KMS-11 (cell line): ENCODE measurements around the gene TTLL4.
A peak's percentile ranks its signal among the peaks of the same experiment; 100 is the strongest.

Source experiments
- H2AFZ ChIP-seq: fragments of 200-600 bp; sonication (generic); 2 replicates; pipeline ENCODE4 v1.6.1; 2016; ENCODE audit warnings: antibody characterized with exemption, mixed run types, low read depth
- H3K27ac ChIP-seq: fragments of 200-600 bp; sonication (generic); 2 replicates; pipeline ENCODE4 v1.6.1; 2016; ENCODE audit warnings: mild to moderate bottlenecking, mixed run types
- H3K27me3 ChIP-seq: fragments of 200-600 bp; sonication (generic); 2 replicates; pipeline ENCODE4 v1.6.1; 2017; ENCODE audit warnings: mild to moderate bottlenecking, low read depth, mixed run types, moderate library complexity; ENCODE audit not compliant: insufficient read depth
- H3K36me3 ChIP-seq: fragments of 200-600 bp; sonication (generic); 2 replicates; pipeline ENCODE4 v1.6.1; 2017; ENCODE audit warnings: mild to moderate bottlenecking, mixed run types; ENCODE audit not compliant: insufficient read depth
- H3K4me1 ChIP-seq: fragments of 200-600 bp; sonication (generic); 2 replicates; pipeline ENCODE4 v1.6.1; 2016; ENCODE audit warnings: mild to moderate bottlenecking, low read depth, mixed run types; ENCODE audit not compliant: poor library complexity, severe bottlenecking
- H3K4me2 ChIP-seq: fragments of 200-600 bp; sonication (generic); 2 replicates; pipeline ENCODE4 v1.7.0; 2016; ENCODE audit warnings: mild to moderate bottlenecking, mixed run types
- H3K4me3 ChIP-seq: fragments of 200-600 bp; sonication (generic); IDR thresholded peaks from 2 replicates; pipeline ENCODE4 v1.6.1; 2017; ENCODE audit warnings: low read depth, low read length, mixed read lengths; ENCODE audit not compliant: insufficient read depth
- H3K79me2 ChIP-seq: fragments of 200-600 bp; sonication (generic); 2 replicates; pipeline ENCODE4 v1.6.1; 2016; ENCODE audit warnings: low read depth, mixed run types; ENCODE audit not compliant: insufficient read depth
- H3K9ac ChIP-seq: fragments of 200-600 bp; sonication (generic); 2 replicates; pipeline ENCODE4 v1.6.1; 2016; ENCODE audit warnings: mild to moderate bottlenecking, mixed run types
- H4K20me1 ChIP-seq: fragments of 200-600 bp; sonication (generic); 2 replicates; pipeline ENCODE4 v1.6.1; 2016; ENCODE audit warnings: mild to moderate bottlenecking, mixed run types; ENCODE audit not compliant: insufficient read depth
- TF ChIP-seq, protein P1 (sequence below): fragments of 200-600 bp; sonication (generic); conservative IDR thresholded peaks from 2 replicates; pipeline ENCODE4 v1.6.1; 2017; ENCODE audit warnings: low read depth, mild to moderate bottlenecking, antibody characterized with exemption, low read length, moderate library complexity, mixed read lengths

The TTLL4 gene

DNA sequence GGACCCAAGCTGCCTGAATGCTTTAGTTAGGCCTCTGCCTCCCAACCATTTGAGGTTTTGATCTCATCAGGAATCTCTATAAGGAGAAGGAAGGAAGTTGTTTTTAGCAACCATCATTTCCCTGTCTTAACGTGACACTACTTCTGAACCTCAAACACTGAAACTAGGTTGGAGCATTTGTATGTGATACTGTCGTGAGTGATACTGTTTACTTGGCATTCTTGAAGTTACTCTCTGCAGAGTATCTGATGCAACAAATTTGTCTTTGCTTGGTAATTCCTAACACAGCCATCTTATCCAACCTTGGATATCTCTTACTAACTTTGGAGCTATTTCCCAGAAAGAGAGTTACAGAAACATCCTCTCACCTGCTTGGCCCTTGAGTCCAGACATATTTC is 22.1 kb downstream of the TTLL4 start:
- TF ChIP-seq, protein P1, sequence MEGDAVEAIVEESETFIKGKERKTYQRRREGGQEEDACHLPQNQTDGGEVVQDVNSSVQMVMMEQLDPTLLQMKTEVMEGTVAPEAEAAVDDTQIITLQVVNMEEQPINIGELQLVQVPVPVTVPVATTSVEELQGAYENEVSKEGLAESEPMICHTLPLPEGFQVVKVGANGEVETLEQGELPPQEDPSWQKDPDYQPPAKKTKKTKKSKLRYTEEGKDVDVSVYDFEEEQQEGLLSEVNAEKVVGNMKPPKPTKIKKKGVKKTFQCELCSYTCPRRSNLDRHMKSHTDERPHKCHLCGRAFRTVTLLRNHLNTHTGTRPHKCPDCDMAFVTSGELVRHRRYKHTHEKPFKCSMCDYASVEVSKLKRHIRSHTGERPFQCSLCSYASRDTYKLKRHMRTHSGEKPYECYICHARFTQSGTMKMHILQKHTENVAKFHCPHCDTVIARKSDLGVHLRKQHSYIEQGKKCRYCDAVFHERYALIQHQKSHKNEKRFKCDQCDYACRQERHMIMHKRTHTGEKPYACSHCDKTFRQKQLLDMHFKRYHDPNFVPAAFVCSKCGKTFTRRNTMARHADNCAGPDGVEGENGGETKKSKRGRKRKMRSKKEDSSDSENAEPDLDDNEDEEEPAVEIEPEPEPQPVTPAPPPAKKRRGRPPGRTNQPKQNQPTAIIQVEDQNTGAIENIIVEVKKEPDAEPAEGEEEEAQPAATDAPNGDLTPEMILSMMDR = no peak

GRCh38 chr2:218733171-218734021 is 22.8 kb downstream of the TTLL4 start:
- TF ChIP-seq, protein P1 = no peak
- H3K36me3 ChIP-seq = peaks cover 3% of the 10 kb centered on the region; the same call in 1 of the 2 replicates
- H3K79me2 ChIP-seq = peaks cover 21% of the 10 kb centered on the region; the same call in 1 of the 2 replicates
- peaks cover 47% of the 10 kb centered on the region for H3K4me1 ChIP-seq
- H3K4me3 ChIP-seq = no peak overlapping the region
- peak overlapping the region; percentile 50 for H3K27ac ChIP-seq
- H3K4me2 ChIP-seq = peak overlapping the region; percentile 84
- H4K20me1 ChIP-seq = no peaks in the 10 kb centered on the region
- peak overlapping the region; percentile 10 for H3K9ac ChIP-seq
- H3K27me3 ChIP-seq = no peaks in the 10 kb centered on the region
- H2AFZ ChIP-seq = no peak overlapping the region

More for the DNA sequence above, 22.1 kb downstream of the TTLL4 start:
- Histone ChIP-seq H3K79me2 (peaks cover 23% of the 10 kb centered on the region; the same call in 1 of the 2 replicates), H3K36me3 (0 out of 2 replicates have a peak, but pooled peaks cover 3% of the 10 kb centered on the region), H3K4me1 (peaks cover 47% of the 10 kb centered on the region), H2AFZ (no peak overlapping the region), H3K27ac (peak overlapping the region; percentile 50), H3K4me2 (peak overlapping the region; percentile 84), H3K4me3 (no peak overlapping the region), H3K9ac (no peak overlapping the region), H4K20me1 (no peaks in the 10 kb centered on the region), H3K27me3 (no peaks in the 10 kb centered on the region)

DNA sequence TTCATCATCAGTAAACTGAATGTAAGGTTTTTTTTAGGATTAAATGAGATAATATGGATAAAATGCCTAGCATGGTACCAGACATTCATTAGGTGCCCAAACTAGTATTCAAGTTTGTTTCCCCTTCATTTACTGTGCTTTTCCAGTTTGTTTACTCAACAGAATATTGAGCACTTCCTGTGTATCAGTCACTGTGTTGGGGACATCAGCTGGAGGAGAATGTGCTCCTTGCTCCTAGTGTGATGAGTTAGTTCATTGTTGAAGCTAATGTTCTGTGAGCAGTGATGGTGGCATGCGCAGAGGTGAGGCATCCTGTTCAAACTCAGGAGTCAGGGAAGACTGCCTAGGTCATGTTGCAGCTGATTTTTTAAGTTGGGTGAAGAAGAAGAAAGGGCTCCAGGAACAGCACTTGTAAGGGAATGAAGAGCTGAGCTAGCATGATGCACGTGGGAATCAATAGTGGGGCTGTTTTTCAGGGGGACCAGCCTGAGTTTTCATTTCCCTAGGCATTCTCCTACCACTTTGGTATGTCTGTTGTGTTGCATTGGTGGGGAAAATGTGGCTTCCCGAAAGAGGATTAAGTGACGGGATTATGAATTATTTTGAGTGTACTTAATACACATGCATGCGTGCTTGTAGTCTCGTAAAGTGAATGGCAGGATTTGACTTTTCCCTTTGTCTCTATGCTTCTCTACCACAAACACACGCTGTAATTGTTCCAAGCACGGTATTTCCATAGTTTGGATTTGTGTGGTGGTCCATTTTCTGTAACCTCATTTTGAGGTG is 23.7 kb downstream of the TTLL4 start:
- peak overlapping the region; percentile 84 for H3K4me2 ChIP-seq
- peaks cover 15% of the 10 kb centered on the region; the same call in 1 of the 2 replicates for H3K79me2 ChIP-seq
- TF ChIP-seq, protein P1 = no peak
- peaks cover 47% of the 10 kb centered on the region for H3K4me1 ChIP-seq
- H3K36me3 ChIP-seq = peaks cover 3% of the 10 kb centered on the region; the same call in 1 of the 2 replicates
- H3K9ac ChIP-seq = no peak overlapping the region; the same call in 1 of the 2 replicates
- H3K27ac ChIP-seq = peak overlapping the region; percentile 50
- no peak overlapping the region for H2AFZ ChIP-seq
- H3K4me3 ChIP-seq = no peak overlapping the region
- H3K27me3 ChIP-seq = no peaks in the 10 kb centered on the region
- no peaks in the 10 kb centered on the region for H4K20me1 ChIP-seq

DNA sequence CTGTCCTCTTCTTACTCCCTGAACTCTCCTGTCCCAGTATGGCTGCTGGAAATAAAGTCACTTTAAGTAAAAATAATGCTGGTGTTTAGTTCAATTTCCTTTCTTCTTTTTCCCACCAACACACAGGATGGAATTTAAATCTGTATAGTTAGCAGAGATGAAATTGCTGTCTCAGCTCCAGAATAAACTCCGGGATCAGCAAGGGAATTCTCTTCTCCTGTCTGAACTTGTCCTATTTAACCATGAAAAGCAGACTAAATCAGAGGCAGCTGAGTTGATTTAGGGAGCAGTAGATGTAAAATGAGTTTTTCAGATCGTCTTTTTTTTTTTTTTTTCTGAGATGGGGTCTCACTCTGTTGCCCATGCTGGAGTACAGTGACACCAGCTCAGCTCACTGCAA is 25.9 kb downstream of the TTLL4 start:
- Histone ChIP-seq H3K27ac (no peak overlapping the region), H3K4me3 (no peak overlapping the region), H2AFZ (no peak overlapping the region), H3K9ac (no peak overlapping the region), H3K4me1 (peaks cover 37% of the 10 kb centered on the region), H3K79me2 (peaks cover 10% of the 10 kb centered on the region; the same call in 1 of the 2 replicates), H3K4me2 (no peak overlapping the region), H4K20me1 (no peaks in the 10 kb centered on the region), H3K27me3 (no peaks in the 10 kb centered on the region), H3K36me3 (no peaks in the 10 kb centered on the region; the same call in 1 of the 2 replicates)
- TF ChIP-seq, protein P1 = no peak
